ENCODE data around the gene ITPR1. TPM values are rescaled to one million over a fixed set of nuclear protein-coding genes. Genes with fewer than 3 reads are reported as not detected.

ITPR1 gene
- polyA plus RNA-seq, 1 donor from 2014 or later, result 2.1 TPM

GRCh38 chr3:4698125-4698821 is 205.1 kb downstream of the ITPR1 start:
- no peaks in the 10 kb centered on the region for H3K27me3 ChIP-seq (ENCODE audit: insufficient read depth, low read depth, low read length)
- no peak overlapping the region for H3K4me2 ChIP-seq (ENCODE audit: low read length)
- H3K9ac ChIP-seq (ENCODE audit: low read length), result no peak overlapping the region

GRCh38 chr3:4703054-4703480 is 209.9 kb downstream of the ITPR1 start:
- Histone ChIP-seq H3K36me3 (ENCODE audit: insufficient read depth, low read length) (no peaks in the 10 kb centered on the region), H3K27me3 (ENCODE audit: insufficient read depth, low read depth, low read length) (no peaks in the 10 kb centered on the region), H4K20me1 (ENCODE audit: insufficient read depth) (no peaks in the 10 kb centered on the region), H3K79me2 (replicated peaks; ENCODE audit: insufficient read depth, low read length) (no peaks in the 10 kb centered on the region), H3K9me2 (ENCODE audit: insufficient read depth, low read length) (no peaks in the 10 kb centered on the region), H3K4me3 (ENCODE audit: low read length) (no peak overlapping the region), H3K9ac (ENCODE audit: low read length) (no peak overlapping the region), H2AFZ (ENCODE audit: low read depth, low read length) (no peak overlapping the region), H3F3A (ENCODE audit: insufficient read depth, low read length, poor library complexity, severe bottlenecking) (no peaks in the 10 kb centered on the region), H3K4me2 (ENCODE audit: low read length) (no peak overlapping the region), H3K9me3 (ENCODE audit: low read length) (no peaks in the 10 kb centered on the region), H3K27ac (ENCODE audit: low read length) (no peak overlapping the region)
- no peak for TF ChIP-seq EP300 (conservative IDR thresholded peaks at IDR 0.05; ENCODE audit: poor library complexity, severe bottlenecking)
- no peak for TF ChIP-seq RAD21 (conservative IDR thresholded peaks at IDR 0.05)
- TF ChIP-seq POLR2AphosphoS5 (IDR thresholded peaks at IDR 0.05), result no peak
- TF ChIP-seq TAF1 (IDR thresholded peaks at IDR 0.05; ENCODE audit: low read depth), result no peak
- TF ChIP-seq, protein P1, sequence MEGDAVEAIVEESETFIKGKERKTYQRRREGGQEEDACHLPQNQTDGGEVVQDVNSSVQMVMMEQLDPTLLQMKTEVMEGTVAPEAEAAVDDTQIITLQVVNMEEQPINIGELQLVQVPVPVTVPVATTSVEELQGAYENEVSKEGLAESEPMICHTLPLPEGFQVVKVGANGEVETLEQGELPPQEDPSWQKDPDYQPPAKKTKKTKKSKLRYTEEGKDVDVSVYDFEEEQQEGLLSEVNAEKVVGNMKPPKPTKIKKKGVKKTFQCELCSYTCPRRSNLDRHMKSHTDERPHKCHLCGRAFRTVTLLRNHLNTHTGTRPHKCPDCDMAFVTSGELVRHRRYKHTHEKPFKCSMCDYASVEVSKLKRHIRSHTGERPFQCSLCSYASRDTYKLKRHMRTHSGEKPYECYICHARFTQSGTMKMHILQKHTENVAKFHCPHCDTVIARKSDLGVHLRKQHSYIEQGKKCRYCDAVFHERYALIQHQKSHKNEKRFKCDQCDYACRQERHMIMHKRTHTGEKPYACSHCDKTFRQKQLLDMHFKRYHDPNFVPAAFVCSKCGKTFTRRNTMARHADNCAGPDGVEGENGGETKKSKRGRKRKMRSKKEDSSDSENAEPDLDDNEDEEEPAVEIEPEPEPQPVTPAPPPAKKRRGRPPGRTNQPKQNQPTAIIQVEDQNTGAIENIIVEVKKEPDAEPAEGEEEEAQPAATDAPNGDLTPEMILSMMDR (IDR thresholded peaks at IDR 0.05; ENCODE audit: poor library complexity, severe bottlenecking), result no peak
- no peak for TF ChIP-seq SMC3 (conservative IDR thresholded peaks at IDR 0.05; ENCODE audit: poor library complexity)
- no peak for TF ChIP-seq REST (IDR thresholded peaks at IDR 0.05; ENCODE audit: borderline replicate concordance)

More at GRCh38 chr3:4698125-4698821, 205.1 kb downstream of the ITPR1 start:
- Histone ChIP-seq H3K79me2 (replicated peaks; ENCODE audit: insufficient read depth, low read length) (no peaks in the 10 kb centered on the region), H3F3A (ENCODE audit: insufficient read depth, low read length, poor library complexity, severe bottlenecking) (no peaks in the 10 kb centered on the region), H3K9me2 (ENCODE audit: insufficient read depth, low read length) (no peaks in the 10 kb centered on the region), H2AFZ (ENCODE audit: low read depth, low read length) (no peak overlapping the region), H3K4me3 (ENCODE audit: low read length) (no peak overlapping the region), H3K27ac (ENCODE audit: low read length) (no peak overlapping the region), H3K9me3 (ENCODE audit: low read length) (no peaks in the 10 kb centered on the region), H4K20me1 (ENCODE audit: insufficient read depth) (no peaks in the 10 kb centered on the region), H3K36me3 (ENCODE audit: insufficient read depth, low read length) (no peaks in the 10 kb centered on the region)
- no peak for TF ChIP-seq POLR2AphosphoS5 (IDR thresholded peaks at IDR 0.05)
- no peak for TF ChIP-seq SMC3 (conservative IDR thresholded peaks at IDR 0.05; ENCODE audit: poor library complexity)
- TF ChIP-seq EP300 (conservative IDR thresholded peaks at IDR 0.05; ENCODE audit: poor library complexity, severe bottlenecking), result no peak
- no peak for TF ChIP-seq MXI1 (conservative IDR thresholded peaks at IDR 0.05; ENCODE audit: poor library complexity, severe bottlenecking)
- TF ChIP-seq REST (IDR thresholded peaks at IDR 0.05; ENCODE audit: borderline replicate concordance), result no peak
- TF ChIP-seq TAF1 (IDR thresholded peaks at IDR 0.05; ENCODE audit: low read depth), result no peak
- TF ChIP-seq EZH2 (IDR thresholded peaks at IDR 0.05; ENCODE audit: borderline replicate concordance, insufficient read depth, low read length, poor library complexity, severe bottlenecking), result no peak
- TF ChIP-seq, protein P1 (IDR thresholded peaks at IDR 0.05; ENCODE audit: poor library complexity, severe bottlenecking), result no peak
- TF ChIP-seq RAD21 (conservative IDR thresholded peaks at IDR 0.05), result no peak

All from neural cell (in vitro differentiated cells).